ENCODE data around the gene MTAP. TPM values are rescaled to one million over a fixed set of nuclear protein-coding genes. Genes with fewer than 3 reads are reported as not detected.

Gene MTAP
- total RNA-seq, 1 donor from 2014 or later: 42.5 TPM

- TF ChIP-seq, protein P1, sequence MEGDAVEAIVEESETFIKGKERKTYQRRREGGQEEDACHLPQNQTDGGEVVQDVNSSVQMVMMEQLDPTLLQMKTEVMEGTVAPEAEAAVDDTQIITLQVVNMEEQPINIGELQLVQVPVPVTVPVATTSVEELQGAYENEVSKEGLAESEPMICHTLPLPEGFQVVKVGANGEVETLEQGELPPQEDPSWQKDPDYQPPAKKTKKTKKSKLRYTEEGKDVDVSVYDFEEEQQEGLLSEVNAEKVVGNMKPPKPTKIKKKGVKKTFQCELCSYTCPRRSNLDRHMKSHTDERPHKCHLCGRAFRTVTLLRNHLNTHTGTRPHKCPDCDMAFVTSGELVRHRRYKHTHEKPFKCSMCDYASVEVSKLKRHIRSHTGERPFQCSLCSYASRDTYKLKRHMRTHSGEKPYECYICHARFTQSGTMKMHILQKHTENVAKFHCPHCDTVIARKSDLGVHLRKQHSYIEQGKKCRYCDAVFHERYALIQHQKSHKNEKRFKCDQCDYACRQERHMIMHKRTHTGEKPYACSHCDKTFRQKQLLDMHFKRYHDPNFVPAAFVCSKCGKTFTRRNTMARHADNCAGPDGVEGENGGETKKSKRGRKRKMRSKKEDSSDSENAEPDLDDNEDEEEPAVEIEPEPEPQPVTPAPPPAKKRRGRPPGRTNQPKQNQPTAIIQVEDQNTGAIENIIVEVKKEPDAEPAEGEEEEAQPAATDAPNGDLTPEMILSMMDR (IDR thresholded peaks at IDR 0.05): no peak
- Mint-ChIP-seq H3K4me3 (ENCODE audit: unreplicated experiment) (no peak overlapping the region), H3K27me3 (ENCODE audit: unreplicated experiment) (no peaks in the 10 kb centered on the region), H3K27ac (ENCODE audit: unreplicated experiment) (no peak overlapping the region), H3K4me1 (ENCODE audit: unreplicated experiment) (peaks cover 6% of the 10 kb centered on the region), H3K9me3 (ENCODE audit: unreplicated experiment) (no peaks in the 10 kb centered on the region), H3K36me3 (ENCODE audit: unreplicated experiment) (peaks cover 45% of the 10 kb centered on the region)
- DNase-seq (ENCODE audit: extremely low spot score, unreplicated experiment): no peak
These were observed 13.2 kb downstream of the MTAP start for GRCh38 chr9:21815643-21816042.

- Mint-ChIP-seq H3K27ac (ENCODE audit: unreplicated experiment) (no peak overlapping the region), H3K4me1 (ENCODE audit: unreplicated experiment) (peaks cover 6% of the 10 kb centered on the region), H3K27me3 (ENCODE audit: unreplicated experiment) (no peaks in the 10 kb centered on the region), H3K36me3 (ENCODE audit: unreplicated experiment) (peaks cover 52% of the 10 kb centered on the region), H3K9me3 (ENCODE audit: unreplicated experiment) (peaks cover 2% of the 10 kb centered on the region), H3K4me3 (ENCODE audit: unreplicated experiment) (no peak overlapping the region)
- DNase-seq (ENCODE audit: extremely low spot score, unreplicated experiment): no peak
- TF ChIP-seq, protein P1 (IDR thresholded peaks at IDR 0.05): no peak
These were observed 14.7 kb downstream of the MTAP start for GRCh38 chr9:21817176-21817575.

GRCh38 chr9:21825637-21826036 lies 23.2 kb downstream of the MTAP start:
- no peak for DNase-seq (ENCODE audit: extremely low spot score, unreplicated experiment)
- Mint-ChIP-seq H3K4me1 (ENCODE audit: unreplicated experiment) (no peaks in the 10 kb centered on the region), H3K4me3 (ENCODE audit: unreplicated experiment) (no peak overlapping the region), H3K9me3 (ENCODE audit: unreplicated experiment) (peaks cover 18% of the 10 kb centered on the region), H3K36me3 (ENCODE audit: unreplicated experiment) (peaks cover 66% of the 10 kb centered on the region), H3K27me3 (ENCODE audit: unreplicated experiment) (no peaks in the 10 kb centered on the region), H3K27ac (ENCODE audit: unreplicated experiment) (no peak overlapping the region)
- TF ChIP-seq, protein P1 (IDR thresholded peaks at IDR 0.05): no peak

GRCh38 chr9:21828853-21829410 lies 26.5 kb downstream of the MTAP start:
- H3K4me3 Mint-ChIP-seq (ENCODE audit: unreplicated experiment): no peak overlapping the region
- peaks cover 6% of the 10 kb centered on the region for H3K9me3 Mint-ChIP-seq (ENCODE audit: unreplicated experiment)
- no peaks in the 10 kb centered on the region for H3K27me3 Mint-ChIP-seq (ENCODE audit: unreplicated experiment)
- peaks cover 54% of the 10 kb centered on the region for H3K36me3 Mint-ChIP-seq (ENCODE audit: unreplicated experiment)
- no peak for DNase-seq (ENCODE audit: extremely low spot score, unreplicated experiment)
- TF ChIP-seq, protein P1 (IDR thresholded peaks at IDR 0.05): no peak
- no peak overlapping the region for H3K27ac Mint-ChIP-seq (ENCODE audit: unreplicated experiment)
- H3K4me1 Mint-ChIP-seq (ENCODE audit: unreplicated experiment): peaks cover 9% of the 10 kb centered on the region

- no peak for DNase-seq (ENCODE audit: extremely low spot score, unreplicated experiment)
- peaks cover 48% of the 10 kb centered on the region for H3K36me3 Mint-ChIP-seq (ENCODE audit: unreplicated experiment)
- no peaks in the 10 kb centered on the region for H3K9me3 Mint-ChIP-seq (ENCODE audit: unreplicated experiment)
- TF ChIP-seq, protein P1 (IDR thresholded peaks at IDR 0.05): no peak
- H3K27me3 Mint-ChIP-seq (ENCODE audit: unreplicated experiment): no peaks in the 10 kb centered on the region
- H3K4me1 Mint-ChIP-seq (ENCODE audit: unreplicated experiment): peaks cover 10% of the 10 kb centered on the region
- H3K27ac Mint-ChIP-seq (ENCODE audit: unreplicated experiment): no peak overlapping the region
- H3K4me3 Mint-ChIP-seq (ENCODE audit: unreplicated experiment): no peak overlapping the region
These were observed 28.2 kb downstream of the MTAP start for GRCh38 chr9:21830589-21830988.
